Neural crest cell (in vitro differentiated cells): Measurements from ENCODE around the gene FHIT. TPM values are rescaled to one million over a fixed set of nuclear protein-coding genes. Genes with fewer than 3 reads are reported as not detected.

Experiments
- DNase-seq: peaks from one replicate; pipeline ENCODE4 v3.0.0; 2021; ENCODE audit warnings: low read depth, mixed read lengths, low spot score
- H3K27ac Mint-ChIP-seq: one replicate; pipeline ENCODE4 v1.8.0; 2021; ENCODE audit warnings: mild to moderate bottlenecking, mixed read lengths; ENCODE audit not compliant: unreplicated experiment
- H3K27me3 Mint-ChIP-seq: 2 replicates; pipeline ENCODE4 v1.8.0; 2021; ENCODE audit warnings: low read depth, mild to moderate bottlenecking, mixed read lengths
- H3K36me3 Mint-ChIP-seq: 2 replicates; pipeline ENCODE4 v1.8.0; 2021; ENCODE audit warnings: low read depth, mild to moderate bottlenecking, mixed read lengths
- H3K4me1 Mint-ChIP-seq: 2 replicates; pipeline ENCODE4 v1.8.0; 2021; ENCODE audit warnings: mixed read lengths
- H3K4me3 Mint-ChIP-seq: one replicate; pipeline ENCODE4 v1.8.0; 2021; ENCODE audit warnings: mild to moderate bottlenecking, mixed read lengths
- H3K9me3 Mint-ChIP-seq: 2 replicates; pipeline ENCODE4 v1.8.0; 2021; ENCODE audit warnings: mixed read lengths
- CTCF ChIP-seq: fragments of 200-600 bp; sonication (generic); conservative IDR thresholded peaks from 2 replicates; pipeline ENCODE4 v1.5.0; 2021; ENCODE audit warnings: antibody characterized with exemption, mild to moderate bottlenecking
- total RNA-seq: library from RNA; stranded (reverse); gene quantifications from 2 replicates; pipeline ENCODE4 v1.2.1, GENCODE V29; 2021

The FHIT gene
- total RNA-seq, 1 donor from 2014 or later: 5.2 TPM

- Mint-ChIP-seq H3K4me1 (peaks cover 7% of the 10 kb centered on the region), H3K27me3 (no peaks in the 10 kb centered on the region), H3K36me3 (peaks cover 4% of the 10 kb centered on the region), H3K4me3 (no peak overlapping the region), H3K27ac (no peak overlapping the region), H3K9me3 (peaks cover 3% of the 10 kb centered on the region)
- no peak for TF ChIP-seq CTCF
- DNase-seq: no peak
These were observed 235.4 kb downstream of the FHIT start for GRCh38 chr3:61015859-61016258.

GRCh38 chr3:61015408-61015807 lies 235.8 kb downstream of the FHIT start:
- no peak overlapping the region for H3K27ac Mint-ChIP-seq
- no peaks in the 10 kb centered on the region for H3K27me3 Mint-ChIP-seq
- H3K36me3 Mint-ChIP-seq: no peaks in the 10 kb centered on the region
- no peak overlapping the region for H3K4me3 Mint-ChIP-seq
- no peak for DNase-seq
- no peak for TF ChIP-seq CTCF
- peaks cover 7% of the 10 kb centered on the region for H3K4me1 Mint-ChIP-seq
- peaks cover 3% of the 10 kb centered on the region for H3K9me3 Mint-ChIP-seq

DNA sequence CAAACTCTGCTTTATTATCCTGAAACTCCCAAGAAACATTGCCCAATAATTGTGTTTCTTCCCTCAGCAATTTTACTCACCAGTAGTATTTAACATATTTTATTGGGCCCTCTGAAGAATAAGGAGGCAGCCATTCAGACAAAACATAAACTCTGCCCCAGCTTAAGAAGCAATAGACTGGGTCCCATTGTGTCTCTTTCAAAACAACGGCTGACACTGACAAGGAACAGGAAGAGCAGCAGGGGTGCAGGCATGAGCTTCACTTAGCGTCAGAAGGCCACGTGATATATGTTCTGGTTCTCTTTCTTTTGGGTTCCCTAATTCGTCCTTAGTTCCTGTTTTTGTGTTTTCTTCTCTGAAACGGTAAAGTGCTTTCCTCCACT lies 242.3 kb downstream of the FHIT start:
- peak overlapping the region; percentile 37 for H3K27ac Mint-ChIP-seq
- no peaks in the 10 kb centered on the region for H3K9me3 Mint-ChIP-seq
- H3K4me1 Mint-ChIP-seq: peaks cover 35% of the 10 kb centered on the region
- H3K36me3 Mint-ChIP-seq: no peaks in the 10 kb centered on the region
- no peaks in the 10 kb centered on the region for H3K27me3 Mint-ChIP-seq
- H3K4me3 Mint-ChIP-seq: peak overlapping the region; percentile 28
- no peak for DNase-seq
- no peak for TF ChIP-seq CTCF

- Mint-ChIP-seq H3K27me3 (no peaks in the 10 kb centered on the region), H3K36me3 (no peaks in the 10 kb centered on the region), H3K9me3 (no peaks in the 10 kb centered on the region), H3K4me3 (no peak overlapping the region), H3K27ac (peak overlapping the region; percentile 37), H3K4me1 (peaks cover 35% of the 10 kb centered on the region)
- DNase-seq: no peak
- TF ChIP-seq CTCF: no peak
These were observed 242.9 kb downstream of the FHIT start for GRCh38 chr3:61008153-61008997.

GRCh38 chr3:61005591-61005990 lies 245.7 kb downstream of the FHIT start:
- Mint-ChIP-seq H3K9me3 (no peaks in the 10 kb centered on the region), H3K4me1 (peaks cover 37% of the 10 kb centered on the region), H3K36me3 (no peaks in the 10 kb centered on the region), H3K4me3 (no peak overlapping the region), H3K27ac (no peak overlapping the region), H3K27me3 (no peaks in the 10 kb centered on the region)
- DNase-seq: no peak
- TF ChIP-seq CTCF: no peak
